ENCODE data around the gene IGSF9B.

DNA sequence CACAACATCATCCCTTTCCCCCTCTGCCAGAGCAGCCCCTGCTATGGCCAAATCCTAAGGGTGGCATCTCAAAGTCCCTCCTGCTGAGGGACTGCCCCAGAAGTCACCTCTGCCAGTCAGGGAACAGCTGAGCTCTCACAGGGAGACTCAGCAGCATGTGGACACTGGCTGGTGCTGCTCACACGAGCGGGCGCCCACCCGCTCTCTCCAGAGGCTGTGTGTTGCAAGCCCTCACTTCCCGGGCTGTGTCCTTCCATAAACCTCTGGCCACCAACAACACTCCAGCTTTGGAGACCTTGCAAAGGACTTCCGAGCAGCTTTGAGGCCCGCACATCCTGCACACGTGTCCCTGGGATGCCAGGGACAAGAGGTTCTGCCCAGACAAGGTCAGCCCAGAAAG is 2.8 kb downstream of the IGSF9B start:
- TF ChIP-seq, protein P1, sequence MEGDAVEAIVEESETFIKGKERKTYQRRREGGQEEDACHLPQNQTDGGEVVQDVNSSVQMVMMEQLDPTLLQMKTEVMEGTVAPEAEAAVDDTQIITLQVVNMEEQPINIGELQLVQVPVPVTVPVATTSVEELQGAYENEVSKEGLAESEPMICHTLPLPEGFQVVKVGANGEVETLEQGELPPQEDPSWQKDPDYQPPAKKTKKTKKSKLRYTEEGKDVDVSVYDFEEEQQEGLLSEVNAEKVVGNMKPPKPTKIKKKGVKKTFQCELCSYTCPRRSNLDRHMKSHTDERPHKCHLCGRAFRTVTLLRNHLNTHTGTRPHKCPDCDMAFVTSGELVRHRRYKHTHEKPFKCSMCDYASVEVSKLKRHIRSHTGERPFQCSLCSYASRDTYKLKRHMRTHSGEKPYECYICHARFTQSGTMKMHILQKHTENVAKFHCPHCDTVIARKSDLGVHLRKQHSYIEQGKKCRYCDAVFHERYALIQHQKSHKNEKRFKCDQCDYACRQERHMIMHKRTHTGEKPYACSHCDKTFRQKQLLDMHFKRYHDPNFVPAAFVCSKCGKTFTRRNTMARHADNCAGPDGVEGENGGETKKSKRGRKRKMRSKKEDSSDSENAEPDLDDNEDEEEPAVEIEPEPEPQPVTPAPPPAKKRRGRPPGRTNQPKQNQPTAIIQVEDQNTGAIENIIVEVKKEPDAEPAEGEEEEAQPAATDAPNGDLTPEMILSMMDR (IDR thresholded peaks at IDR 0.05; ENCODE audit: low read depth, low read length): no peak
- no peak for TF ChIP-seq EZH2phosphoT487 (IDR thresholded peaks at IDR 0.05; ENCODE audit: low read depth)

Measured in OCI-LY3 (cell line).